ENCODE measurements around the gene RPL18. TPM values are rescaled to one million over a fixed set of nuclear protein-coding genes. Genes with fewer than 3 reads are reported as not detected.

The RPL18 gene
- total RNA-seq, 1 experiment from 2014 or later: 1,503 TPM

DNA sequence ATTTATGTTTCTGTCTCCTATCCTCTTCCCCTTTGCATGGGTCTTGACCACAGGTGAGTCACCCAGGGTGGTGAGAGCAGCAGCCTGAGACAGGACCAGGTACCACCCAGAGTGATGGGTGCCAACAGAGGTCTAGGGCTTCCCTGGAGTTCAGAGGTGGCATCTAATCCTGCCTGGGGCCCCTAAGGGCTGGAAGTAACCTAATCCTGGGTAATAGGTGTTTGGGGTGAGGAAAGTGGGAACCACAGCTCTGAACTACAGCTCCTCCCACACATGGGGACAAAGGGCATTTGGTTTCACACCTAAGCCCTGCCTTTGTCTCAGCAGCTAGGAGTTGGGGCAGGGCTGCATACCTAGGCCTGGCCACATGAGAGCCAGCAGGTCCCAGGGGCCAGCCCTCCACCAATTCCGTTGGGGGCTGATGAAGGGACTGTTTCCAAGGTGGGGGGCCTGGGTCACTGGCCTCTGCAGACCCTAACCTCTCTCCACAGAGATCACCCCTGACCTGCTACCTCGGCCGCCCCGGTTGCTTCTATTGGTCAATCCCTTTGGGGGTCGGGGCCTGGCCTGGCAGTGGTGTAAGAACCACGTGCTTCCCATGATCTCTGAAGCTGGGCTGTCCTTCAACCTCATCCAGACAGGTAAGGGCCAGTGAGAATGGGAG is 8.4 kb upstream of the RPL18 start:
- Histone ChIP-seq H3K27me3 (ENCODE audit: low read length) (no peaks in the 10 kb centered on the region), H3K27ac (ENCODE audit: low read length) (no peak overlapping the region), H3K36me3 (ENCODE audit: low read depth, low read length) (no peaks in the 10 kb centered on the region), H3K9me2 (replicated peaks; ENCODE audit: low read length) (no peaks in the 10 kb centered on the region), H3K79me2 (ENCODE audit: low read length) (no peaks in the 10 kb centered on the region), H4K20me1 (ENCODE audit: low read length) (no peaks in the 10 kb centered on the region), H3K9ac (ENCODE audit: low read length) (no peak overlapping the region), H3K9me3 (ENCODE audit: low read length) (no peaks in the 10 kb centered on the region), H3K4me1 (ENCODE audit: insufficient read depth, low read length) (no peaks in the 10 kb centered on the region), H3K4me3 (ENCODE audit: low read length) (no peak overlapping the region), H3F3A (ENCODE audit: low read length, unreplicated experiment) (no peaks in the 10 kb centered on the region), H2AFZ (ENCODE audit: low read length) (no peak overlapping the region), H3K4me2 (ENCODE audit: low read length) (no peak overlapping the region)
- intact Hi-C loops (cut with micrococcal nuclease): no loop called here
- CTCF ChIA-PET: no interaction called here
- TF ChIP-seq EZH2phosphoT487 (IDR thresholded peaks at IDR 0.05; ENCODE audit: borderline replicate concordance, low read length) (no peak), EZH2 (IDR thresholded peaks at IDR 0.05; ENCODE audit: low read length, unreplicated experiment) (no peak)
- TF ChIP-seq, protein P1, sequence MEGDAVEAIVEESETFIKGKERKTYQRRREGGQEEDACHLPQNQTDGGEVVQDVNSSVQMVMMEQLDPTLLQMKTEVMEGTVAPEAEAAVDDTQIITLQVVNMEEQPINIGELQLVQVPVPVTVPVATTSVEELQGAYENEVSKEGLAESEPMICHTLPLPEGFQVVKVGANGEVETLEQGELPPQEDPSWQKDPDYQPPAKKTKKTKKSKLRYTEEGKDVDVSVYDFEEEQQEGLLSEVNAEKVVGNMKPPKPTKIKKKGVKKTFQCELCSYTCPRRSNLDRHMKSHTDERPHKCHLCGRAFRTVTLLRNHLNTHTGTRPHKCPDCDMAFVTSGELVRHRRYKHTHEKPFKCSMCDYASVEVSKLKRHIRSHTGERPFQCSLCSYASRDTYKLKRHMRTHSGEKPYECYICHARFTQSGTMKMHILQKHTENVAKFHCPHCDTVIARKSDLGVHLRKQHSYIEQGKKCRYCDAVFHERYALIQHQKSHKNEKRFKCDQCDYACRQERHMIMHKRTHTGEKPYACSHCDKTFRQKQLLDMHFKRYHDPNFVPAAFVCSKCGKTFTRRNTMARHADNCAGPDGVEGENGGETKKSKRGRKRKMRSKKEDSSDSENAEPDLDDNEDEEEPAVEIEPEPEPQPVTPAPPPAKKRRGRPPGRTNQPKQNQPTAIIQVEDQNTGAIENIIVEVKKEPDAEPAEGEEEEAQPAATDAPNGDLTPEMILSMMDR (conservative IDR thresholded peaks at IDR 0.05; ENCODE audit: low read depth, low read length): no peak
- DNase-seq: no peak
- POLR2A ChIA-PET (ENCODE audit: unreplicated experiment): no interaction called here
- peak; percentile 53; the same call in 1 of the 2 replicates for ATAC-seq
- BruUV-seq (replicated peaks): no TSS peak

DNA sequence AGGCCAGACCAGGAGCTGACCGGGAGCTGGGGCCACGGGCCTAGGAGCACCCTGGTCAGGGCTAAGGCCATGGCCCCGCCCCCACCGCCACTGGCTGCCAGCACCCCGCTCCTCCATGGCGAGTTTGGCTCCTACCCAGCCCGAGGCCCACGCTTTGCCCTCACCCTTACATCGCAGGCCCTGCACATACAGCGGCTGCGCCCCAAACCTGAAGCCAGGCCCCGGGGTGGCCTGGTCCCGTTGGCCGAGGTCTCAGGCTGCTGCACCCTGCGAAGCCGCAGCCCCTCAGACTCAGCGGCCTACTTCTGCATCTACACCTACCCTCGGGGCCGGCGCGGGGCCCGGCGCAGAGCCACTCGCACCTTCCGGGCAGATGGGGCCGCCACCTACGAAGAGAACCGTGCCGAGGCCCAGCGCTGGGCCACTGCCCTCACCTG is 6.9 kb upstream of the RPL18 start:
- Histone ChIP-seq H3K9me3 (ENCODE audit: low read length) (no peaks in the 10 kb centered on the region), H3K79me2 (ENCODE audit: low read length) (no peaks in the 10 kb centered on the region), H3K4me3 (ENCODE audit: low read length) (no peak overlapping the region), H2AFZ (ENCODE audit: low read length) (no peak overlapping the region), H3K27me3 (ENCODE audit: low read length) (no peaks in the 10 kb centered on the region), H3K36me3 (ENCODE audit: low read depth, low read length) (no peaks in the 10 kb centered on the region), H3K9ac (ENCODE audit: low read length) (no peak overlapping the region), H3K4me2 (ENCODE audit: low read length) (no peak overlapping the region), H3K4me1 (ENCODE audit: insufficient read depth, low read length) (no peaks in the 10 kb centered on the region), H3K9me2 (replicated peaks; ENCODE audit: low read length) (no peaks in the 10 kb centered on the region), H3K27ac (ENCODE audit: low read length) (no peak overlapping the region), H4K20me1 (ENCODE audit: low read length) (no peaks in the 10 kb centered on the region), H3F3A (ENCODE audit: low read length, unreplicated experiment) (no peaks in the 10 kb centered on the region)
- TF ChIP-seq, protein P1 (conservative IDR thresholded peaks at IDR 0.05; ENCODE audit: low read depth, low read length): no peak
- TF ChIP-seq EZH2 (IDR thresholded peaks at IDR 0.05; ENCODE audit: low read length, unreplicated experiment): no peak
- no peak for TF ChIP-seq EZH2phosphoT487 (IDR thresholded peaks at IDR 0.05; ENCODE audit: borderline replicate concordance, low read length)
- intact Hi-C loops (cut with micrococcal nuclease): no loop called here
- BruUV-seq (replicated peaks): no TSS peak
- ATAC-seq (no peak), DNase-seq (no peak)
- POLR2A ChIA-PET (ENCODE audit: unreplicated experiment): no interaction called here
- CTCF ChIA-PET: no interaction called here
